SKM-1 treated with dmso at 0.1 percent for 144 hours (cell line): Measurements from ENCODE around the gene MUC5B.

ENCODE experiments used
- DNase-seq: peaks from one replicate; lab custom pipeline; 2025; ENCODE audit not compliant: unreplicated experiment; lab: John Stamatoyannopoulos, UW

MUC5B gene

GRCh38 chr11:1279674-1280055 is 56.8 kb downstream of the MUC5B start:
- DNase-seq: no peak

GRCh38 chr11:1280116-1281035 is 57.5 kb downstream of the MUC5B start:
- DNase-seq: no peak

GRCh38 chr11:1281326-1281973 is 58.6 kb downstream of the MUC5B start:
- no peak for DNase-seq

GRCh38 chr11:1281974-1282365 is 59.1 kb downstream of the MUC5B start:
- no peak for DNase-seq

GRCh38 chr11:1283091-1283511 is 60.2 kb downstream of the MUC5B start:
- DNase-seq: no peak

- DNase-seq: no peak
Measured at GRCh38 chr11:1283906-1284305, 61.0 kb downstream of the MUC5B start.

GRCh38 chr11:1285316-1285744 is 62.5 kb downstream of the MUC5B start:
- DNase-seq: no peak

GRCh38 chr11:1285876-1286275 is 63.0 kb downstream of the MUC5B start:
- no peak for DNase-seq

GRCh38 chr11:1287928-1288327 is 65.1 kb downstream of the MUC5B start:
- no peak for DNase-seq

- no peak for DNase-seq
Measured at GRCh38 chr11:1288426-1289151, 65.7 kb downstream of the MUC5B start.

GRCh38 chr11:1289211-1289935 is 66.5 kb downstream of the MUC5B start:
- no peak for DNase-seq

GRCh38 chr11:1290052-1291040 is 67.5 kb downstream of the MUC5B start:
- DNase-seq: no peak

GRCh38 chr11:1291295-1292017 is 68.6 kb downstream of the MUC5B start:
- no peak for DNase-seq

GRCh38 chr11:1292018-1292643 is 69.3 kb downstream of the MUC5B start:
- no peak for DNase-seq

- no peak for DNase-seq
Measured at GRCh38 chr11:1292644-1293618, 70.1 kb downstream of the MUC5B start.

GRCh38 chr11:1293619-1294015 is 70.8 kb downstream of the MUC5B start:
- DNase-seq: no peak

GRCh38 chr11:1295086-1295485 is 72.2 kb downstream of the MUC5B start:
- DNase-seq: no peak

GRCh38 chr11:1295591-1295990 is 72.7 kb downstream of the MUC5B start:
- DNase-seq: no peak
